GM19099 (cell line): ENCODE measurements around the gene RPS24.

ENCODE experiments used
- POLR2A ChIP-seq: IDR thresholded peaks from 3 replicates; pipeline ENCODE4 v1.6.1; 2011; ENCODE audit warnings: low read depth; ENCODE audit not compliant: insufficient read length; ENCODE audit errors: extremely low read depth

The RPS24 gene

DNA sequence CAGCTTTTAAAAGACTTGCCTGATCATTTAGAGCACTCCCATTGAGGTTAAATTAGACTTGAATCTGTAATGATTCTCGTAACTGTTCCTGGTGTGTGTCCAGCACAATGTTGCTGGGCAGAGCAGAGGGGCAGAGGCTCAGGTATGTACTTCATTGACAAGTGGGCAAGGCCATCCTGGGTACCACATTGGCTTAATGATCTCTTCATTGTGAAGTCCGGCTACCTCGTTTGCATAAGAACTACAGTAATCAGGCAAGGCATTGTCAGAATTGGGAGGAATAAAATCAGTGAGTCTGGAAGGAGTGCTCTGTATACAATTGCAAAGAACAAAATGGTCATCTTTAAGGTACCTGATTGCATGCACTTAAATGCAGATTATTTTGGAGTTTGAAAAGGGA is 6.1 kb downstream of the RPS24 start:
- no peak for TF ChIP-seq POLR2A

DNA sequence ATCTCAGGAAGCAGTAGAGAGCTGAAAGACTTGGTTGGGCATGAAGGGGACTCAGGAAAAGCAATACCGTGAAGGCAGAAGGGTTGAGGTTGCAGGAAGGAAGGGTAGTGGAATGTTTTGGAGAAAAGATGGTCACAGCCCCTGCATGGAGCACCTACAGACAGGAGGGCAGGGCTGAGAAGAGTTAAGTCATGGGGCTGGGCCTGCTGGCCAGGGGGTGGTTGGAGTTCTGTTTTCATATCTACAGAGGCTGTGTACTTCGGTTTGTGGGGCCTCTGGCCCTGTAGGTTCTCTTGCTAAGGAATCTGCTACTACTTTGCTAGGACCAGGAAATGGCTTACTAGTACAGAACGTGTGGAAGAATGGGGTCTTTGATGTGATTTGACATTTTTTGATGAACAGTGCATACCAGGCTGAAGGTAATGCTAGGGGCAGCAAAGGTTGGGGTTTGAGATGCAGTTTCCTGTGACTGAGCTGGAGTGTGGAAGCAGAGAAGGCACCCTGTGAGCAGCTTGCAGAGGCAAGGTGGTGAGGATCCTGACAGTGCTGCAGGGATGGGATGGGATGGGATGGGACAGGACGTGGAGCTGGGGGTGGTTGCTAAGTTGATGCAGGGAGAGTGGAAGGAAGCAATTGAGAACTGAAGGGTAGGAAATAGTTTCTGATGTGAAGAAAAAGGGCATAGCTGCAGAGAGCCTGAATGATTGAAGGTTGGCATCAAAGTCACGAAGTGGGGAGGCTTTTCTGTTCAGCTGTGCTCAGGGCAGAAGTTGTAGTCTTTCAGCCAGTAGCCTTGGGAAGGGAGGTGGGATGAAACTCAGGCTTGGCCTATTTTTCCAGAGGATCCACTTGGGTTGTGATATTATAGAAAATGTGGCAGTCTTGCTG is 7.8 kb downstream of the RPS24 start:
- peak; percentile 37 for TF ChIP-seq POLR2A

DNA sequence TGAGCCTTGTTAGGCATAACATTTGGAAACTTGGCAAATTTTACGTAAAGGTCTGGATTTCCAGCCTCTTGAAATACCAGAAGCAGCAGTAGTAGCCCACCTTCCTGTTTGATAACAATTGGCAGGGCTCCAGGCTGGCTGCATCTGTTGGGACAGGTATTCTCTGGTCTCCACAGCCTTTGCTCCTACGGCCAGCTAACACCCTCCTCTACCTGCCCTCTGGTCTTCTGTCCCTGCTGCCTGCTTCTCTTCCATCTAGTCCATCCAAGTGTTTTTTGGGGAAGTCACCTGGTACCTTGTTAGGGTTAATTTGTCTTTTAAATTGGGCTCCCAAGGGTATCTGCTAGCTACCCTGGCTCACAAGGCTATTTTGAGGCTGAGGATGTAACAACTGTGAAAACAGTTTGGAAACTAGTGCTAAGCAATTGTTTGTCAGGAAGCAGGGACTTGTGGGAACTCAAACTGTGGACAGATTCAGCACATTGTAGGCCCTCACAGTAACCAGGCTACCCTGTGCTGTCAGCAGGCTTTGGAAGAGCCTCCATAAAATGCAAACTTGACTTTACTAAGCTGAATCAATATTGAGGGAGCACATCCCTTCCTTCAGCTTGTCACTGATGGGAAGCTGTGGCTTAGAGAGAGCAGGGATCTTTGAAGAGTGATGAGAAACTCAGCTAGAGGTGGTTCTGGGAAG is 8.5 kb downstream of the RPS24 start:
- TF ChIP-seq POLR2A = no peak

DNA sequence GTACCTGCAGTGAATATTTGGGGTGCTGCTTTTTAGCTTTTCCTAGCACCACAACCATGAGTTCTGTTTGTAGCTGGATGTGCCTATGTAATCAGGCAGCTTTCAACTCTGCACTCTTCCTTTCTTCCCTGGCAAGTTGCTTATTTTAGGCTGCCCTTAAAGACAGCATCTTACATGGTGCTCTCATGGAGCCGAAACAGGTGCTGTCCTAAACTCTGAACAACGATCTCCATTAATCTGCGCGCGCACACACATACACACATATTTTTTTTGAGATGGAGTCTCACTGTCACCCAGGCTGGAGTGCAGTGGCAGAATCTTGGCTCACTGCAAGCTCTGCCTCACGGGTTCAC is 9.1 kb downstream of the RPS24 start:
- no peak for TF ChIP-seq POLR2A

DNA sequence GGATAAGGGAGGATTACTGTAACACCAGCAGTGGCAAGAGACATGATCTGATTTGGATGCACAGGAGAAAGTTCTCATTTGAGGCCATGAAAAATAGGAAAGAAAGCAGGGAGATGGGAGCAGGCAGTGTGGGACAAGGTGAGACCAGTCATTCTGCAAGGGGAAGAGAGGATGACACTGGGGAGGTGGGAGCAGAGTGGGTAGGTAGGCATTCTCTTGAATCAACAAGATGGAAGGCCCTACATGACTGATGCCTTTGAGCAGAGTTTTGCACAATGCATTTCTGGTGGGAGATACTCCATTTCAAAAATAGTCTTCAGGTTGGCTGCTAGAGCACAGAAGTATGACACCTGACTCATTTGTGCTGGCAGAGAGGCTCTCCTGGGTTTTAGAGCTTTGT is 10.5 kb downstream of the RPS24 start:
- no peak for TF ChIP-seq POLR2A

DNA sequence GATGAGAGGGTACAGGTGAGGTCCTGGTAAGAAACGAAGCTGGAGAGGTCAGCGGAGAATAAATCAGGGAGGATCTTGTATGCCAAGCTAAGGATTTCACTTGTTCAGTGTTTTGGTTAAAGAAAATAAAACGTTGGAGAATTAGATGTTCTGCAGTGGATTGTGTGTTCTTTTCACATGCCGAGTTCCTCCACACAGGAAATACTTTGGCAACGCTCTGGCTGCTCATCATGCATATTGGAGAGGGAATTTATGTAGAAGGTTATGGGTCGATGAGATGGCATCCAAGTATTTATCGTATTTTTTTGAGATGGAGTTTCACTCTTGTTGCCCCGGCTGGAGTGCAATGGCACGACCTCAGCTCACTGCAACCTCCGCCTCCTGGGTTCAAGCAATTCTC is 11.0 kb downstream of the RPS24 start:
- TF ChIP-seq POLR2A = no peak

DNA sequence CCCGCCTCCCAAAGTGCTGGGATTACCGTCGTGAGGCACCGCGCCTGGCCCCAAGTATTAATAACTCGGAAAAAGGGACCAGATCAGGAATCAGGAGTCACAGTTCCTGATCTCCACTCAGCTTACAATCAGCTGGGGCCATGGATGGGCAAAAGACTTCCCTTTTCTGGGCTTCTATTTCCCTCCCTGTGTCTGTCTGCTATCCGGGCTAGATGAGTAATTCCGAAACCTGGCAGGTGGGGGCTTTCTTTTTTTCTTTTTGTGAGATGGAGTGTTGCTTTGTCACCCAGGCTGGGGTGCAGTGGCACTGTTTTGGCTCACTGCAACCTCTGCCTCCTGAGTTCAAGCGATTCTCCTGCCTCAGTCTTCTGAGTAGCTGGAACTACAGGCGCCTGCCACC is 11.6 kb downstream of the RPS24 start:
- no peak for TF ChIP-seq POLR2A

DNA sequence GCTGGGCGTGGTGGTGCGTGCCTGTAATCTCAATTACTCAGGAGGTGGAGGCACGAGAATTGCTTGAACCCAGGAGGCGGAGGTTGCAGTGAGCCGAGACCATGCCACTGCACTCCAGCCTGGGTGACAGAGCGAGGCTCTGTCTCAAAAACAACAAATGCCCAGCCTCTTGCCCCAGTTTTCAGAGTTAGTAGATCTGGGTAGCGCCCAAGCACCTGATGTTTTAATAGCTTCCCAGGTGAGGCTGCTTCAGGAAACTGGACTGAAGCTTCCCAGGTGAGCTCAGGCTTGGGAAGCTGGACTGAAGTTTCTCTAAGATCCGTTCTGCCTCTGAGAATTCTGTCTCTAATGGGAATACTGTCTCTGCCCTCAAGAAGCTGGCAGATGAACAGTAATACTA is 12.2 kb downstream of the RPS24 start:
- no peak for TF ChIP-seq POLR2A

DNA sequence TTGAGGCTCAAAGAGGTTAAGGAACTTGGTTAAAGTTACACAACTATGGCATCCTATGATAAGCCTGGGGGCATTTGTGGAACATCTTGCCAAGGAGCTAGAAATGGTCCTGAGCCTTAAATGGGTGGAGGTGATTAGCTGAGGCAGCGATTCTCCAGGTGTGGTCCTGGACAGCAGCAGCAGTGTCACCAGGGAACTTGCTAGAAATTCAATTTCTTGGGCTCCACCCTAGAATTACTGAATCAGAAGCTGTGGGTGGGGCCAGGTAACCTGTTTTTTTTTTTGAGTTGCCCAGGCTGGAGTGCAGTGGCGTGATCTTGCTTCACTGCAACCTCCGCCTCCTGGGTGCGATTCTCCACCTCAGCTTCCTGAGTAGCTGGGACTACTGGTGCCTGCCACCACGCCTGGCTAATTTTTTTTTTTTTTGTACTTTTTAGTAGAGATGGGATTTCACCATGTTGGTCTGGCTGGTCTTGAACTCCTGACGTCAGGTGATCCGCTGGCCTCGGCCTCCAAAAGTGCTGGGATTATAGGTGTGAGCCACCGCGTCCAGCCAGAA is 13.1 kb downstream of the RPS24 start:
- no peak for TF ChIP-seq POLR2A

DNA sequence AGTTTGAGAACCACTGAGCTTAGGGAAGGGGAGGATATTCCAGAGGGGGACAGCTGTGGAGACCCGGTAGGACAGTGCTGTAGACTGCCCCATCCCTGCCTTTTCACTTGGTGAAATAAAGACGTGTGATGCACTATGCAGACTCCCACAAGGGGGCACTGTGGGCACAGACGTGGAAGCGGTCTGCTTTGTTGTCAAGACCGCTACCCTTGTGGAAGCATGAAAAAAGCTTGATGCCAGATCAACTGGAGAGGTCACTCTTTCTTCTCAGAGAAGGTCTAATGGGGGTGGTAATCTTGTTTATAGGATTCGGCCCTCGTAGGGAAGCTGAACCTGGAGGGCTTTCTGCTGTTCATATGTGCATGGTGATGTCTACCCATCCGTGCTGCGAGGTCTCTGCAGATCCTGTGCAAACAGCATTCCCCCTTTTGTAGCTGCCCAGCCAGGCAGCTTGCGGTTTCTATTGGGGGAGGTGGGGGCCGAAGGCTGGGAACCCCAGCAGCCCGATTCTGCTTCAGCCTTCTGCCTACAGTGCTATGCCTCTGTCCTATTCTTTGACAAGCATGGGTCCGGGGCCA is 13.7 kb downstream of the RPS24 start:
- no peak for TF ChIP-seq POLR2A

DNA sequence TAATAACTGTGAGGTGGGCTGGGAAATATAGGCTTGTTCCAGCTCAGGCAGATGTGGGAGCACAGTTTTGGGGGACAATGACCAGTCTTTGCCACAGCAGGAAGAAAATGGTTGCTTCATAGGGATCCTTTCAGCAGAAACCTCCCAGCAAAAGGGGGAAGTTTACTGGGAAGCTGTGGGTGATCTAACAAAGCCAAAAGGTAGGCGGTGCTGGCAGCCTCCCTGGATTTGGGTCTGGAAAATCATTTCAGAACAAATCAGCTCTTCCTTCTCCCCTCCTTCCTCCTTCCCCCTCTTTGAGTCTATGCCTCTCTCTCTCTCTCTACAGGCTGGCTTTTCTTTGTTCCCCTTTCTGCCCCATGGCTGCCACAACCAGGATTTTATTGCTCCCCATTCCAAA is 16.2 kb downstream of the RPS24 start:
- TF ChIP-seq POLR2A = no peak

DNA sequence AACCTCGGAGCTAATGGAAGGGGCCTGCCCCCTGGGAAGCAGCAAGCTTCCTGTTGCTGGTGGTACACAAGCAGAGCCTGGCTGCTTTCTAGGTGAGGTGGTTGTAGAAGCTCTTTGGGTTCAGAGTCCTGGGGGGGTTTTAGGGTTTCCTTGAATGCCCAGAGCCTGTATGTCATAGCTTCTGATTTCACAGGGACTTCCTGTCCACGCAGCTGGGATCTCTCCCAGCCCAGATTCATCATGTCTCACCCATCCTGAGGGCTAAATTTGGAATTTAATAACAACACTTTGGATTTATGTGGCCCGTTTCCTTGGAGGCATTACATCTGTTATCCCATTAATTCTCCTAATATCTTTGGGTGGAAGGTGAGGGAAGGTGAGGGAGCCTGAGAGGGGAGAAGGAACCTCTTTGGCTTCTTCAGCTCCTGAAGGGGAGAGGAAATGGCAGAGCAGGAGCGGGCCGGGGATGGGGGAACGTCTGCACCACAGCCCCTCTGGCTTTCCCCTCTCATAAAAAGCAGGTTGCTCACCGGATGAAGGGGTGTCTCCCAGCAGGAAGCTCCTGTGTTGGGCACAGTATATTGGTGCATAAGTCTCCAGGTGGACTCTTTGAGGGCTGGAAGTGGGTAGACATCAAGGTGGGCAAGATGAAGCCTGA is 19.7 kb downstream of the RPS24 start:
- no peak for TF ChIP-seq POLR2A

DNA sequence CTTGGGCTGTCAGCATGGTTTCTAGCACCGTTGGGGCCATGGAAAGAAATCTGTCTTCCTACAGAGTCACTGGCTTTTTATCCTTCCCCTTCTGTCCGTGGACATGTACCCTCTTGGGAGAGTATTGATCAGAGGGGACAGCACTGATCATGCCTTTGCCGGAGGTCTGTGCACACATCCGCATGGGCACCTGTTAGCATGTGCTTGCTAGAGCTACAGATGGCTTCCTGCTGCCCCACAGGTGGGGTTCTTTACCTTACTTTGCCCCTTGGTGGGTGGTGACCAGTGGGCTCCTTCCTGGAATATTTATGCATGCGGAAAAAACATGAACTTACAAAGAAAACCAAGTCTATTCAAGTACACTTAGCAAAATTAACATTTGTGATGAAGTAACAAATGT is 24.9 kb downstream of the RPS24 start:
- no peak for TF ChIP-seq POLR2A

DNA sequence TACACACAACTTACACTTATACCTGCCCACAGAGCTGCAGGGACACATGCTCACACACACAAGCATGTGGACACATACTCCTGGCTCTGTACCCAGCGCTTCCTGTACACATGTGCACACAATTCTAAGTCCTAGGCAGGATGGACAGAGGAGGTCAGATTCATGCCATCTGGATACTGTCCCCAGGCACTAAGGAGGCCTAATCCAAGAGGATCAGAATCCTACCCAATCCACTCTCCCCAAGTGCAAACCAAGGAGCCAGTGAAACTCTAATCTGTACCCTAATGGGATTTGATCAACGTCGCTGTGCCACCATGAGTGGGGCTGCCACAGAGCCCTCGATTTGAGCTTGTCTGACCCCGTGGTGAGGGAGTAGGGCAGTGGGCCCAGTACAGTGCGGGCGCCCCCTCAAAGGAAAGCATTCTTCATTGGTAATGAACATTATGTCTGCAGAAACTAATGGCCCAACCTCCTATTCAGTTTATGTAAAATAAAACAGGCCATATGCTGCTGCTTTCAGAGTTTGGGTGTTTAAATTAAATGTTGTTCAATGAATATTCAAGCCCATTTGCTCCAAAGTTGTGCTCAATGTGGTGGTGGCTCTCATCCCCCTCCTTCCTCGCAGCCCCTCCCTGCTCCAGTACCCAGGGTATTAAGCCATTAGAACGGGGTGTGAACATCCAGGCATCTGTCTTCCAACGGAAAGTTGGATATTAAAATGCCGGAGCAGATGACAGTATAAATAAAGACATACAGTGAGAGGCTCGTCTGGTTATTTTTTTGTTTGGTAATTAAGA is 26.4 kb downstream of the RPS24 start:
- TF ChIP-seq POLR2A = no peak

DNA sequence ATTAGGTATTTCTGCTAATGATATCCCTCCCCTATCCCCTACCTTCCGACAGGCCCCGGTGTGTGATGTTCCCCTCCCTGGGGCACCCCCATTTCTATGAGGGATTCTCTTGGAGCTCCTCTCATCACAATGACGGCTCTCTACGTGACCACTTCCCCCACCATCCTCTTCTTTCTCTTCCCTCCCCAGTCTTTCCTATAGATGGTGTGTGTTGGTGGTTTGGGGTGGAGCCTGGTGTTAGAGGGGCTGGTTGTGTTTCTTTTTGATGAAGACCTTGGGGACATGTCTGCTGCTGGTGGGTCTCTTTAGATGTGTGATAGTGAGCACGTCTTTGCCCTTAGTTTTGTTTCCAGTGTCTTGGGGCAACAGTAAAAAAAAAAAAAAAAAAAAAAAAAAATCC is 28.6 kb downstream of the RPS24 start:
- no peak for TF ChIP-seq POLR2A

DNA sequence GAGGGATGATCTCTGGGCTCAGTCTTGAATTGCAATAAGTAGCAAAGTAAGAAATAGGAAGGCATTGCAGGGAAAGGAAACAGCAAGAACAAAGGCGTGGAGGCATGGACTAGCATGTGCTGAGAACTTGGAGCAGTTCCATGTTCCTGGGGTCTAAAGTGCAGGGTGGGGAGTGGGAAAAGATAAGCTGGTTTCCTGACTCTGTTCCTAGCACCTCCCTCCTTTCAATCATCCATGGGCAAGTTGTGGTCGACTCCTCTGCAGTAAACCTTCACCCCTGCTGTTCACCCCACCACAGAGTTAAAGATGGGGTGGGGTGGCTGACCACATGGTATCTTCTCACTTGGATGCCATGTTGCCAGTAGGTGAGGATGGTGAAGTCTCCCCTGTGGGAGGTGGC is 29.6 kb downstream of the RPS24 start:
- TF ChIP-seq POLR2A = no peak
